GM12864 (cell line): ENCODE data around the gene OR10G6.

Source experiments
- DNase-seq: peaks from one replicate; pipeline ENCODE4 v3.0.0-alpha.2; 2011; ENCODE audit warnings: low read depth
- H3K4me3 ChIP-seq: 2 replicates; pipeline ENCODE4 v1.5.1; 2011; ENCODE audit warnings: mild to moderate bottlenecking, low read depth, low read length, control low read depth
- TF ChIP-seq, protein P1 (sequence below): IDR thresholded peaks from 2 replicates; pipeline ENCODE4 v1.5.1; 2011; ENCODE audit warnings: low read depth, mild to moderate bottlenecking, moderate library complexity, low read length, control low read depth, inconsistent platforms; ENCODE audit errors: missing control alignments

The OR10G6 gene

GRCh38 chr11:123979311-123979710 lies 15.7 kb downstream of the OR10G6 start:
- TF ChIP-seq, protein P1, sequence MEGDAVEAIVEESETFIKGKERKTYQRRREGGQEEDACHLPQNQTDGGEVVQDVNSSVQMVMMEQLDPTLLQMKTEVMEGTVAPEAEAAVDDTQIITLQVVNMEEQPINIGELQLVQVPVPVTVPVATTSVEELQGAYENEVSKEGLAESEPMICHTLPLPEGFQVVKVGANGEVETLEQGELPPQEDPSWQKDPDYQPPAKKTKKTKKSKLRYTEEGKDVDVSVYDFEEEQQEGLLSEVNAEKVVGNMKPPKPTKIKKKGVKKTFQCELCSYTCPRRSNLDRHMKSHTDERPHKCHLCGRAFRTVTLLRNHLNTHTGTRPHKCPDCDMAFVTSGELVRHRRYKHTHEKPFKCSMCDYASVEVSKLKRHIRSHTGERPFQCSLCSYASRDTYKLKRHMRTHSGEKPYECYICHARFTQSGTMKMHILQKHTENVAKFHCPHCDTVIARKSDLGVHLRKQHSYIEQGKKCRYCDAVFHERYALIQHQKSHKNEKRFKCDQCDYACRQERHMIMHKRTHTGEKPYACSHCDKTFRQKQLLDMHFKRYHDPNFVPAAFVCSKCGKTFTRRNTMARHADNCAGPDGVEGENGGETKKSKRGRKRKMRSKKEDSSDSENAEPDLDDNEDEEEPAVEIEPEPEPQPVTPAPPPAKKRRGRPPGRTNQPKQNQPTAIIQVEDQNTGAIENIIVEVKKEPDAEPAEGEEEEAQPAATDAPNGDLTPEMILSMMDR, result no peak
- no peak for DNase-seq
- H3K4me3 ChIP-seq, result no peak overlapping the region

- DNase-seq, result no peak
These were observed 17.1 kb downstream of the OR10G6 start, which contains the start of gene OR10S1 for GRCh38 chr11:123977731-123978347. OR10S1 (minus strand) TSS chr11:123977781; CDS start chr11:123977664, 117 bp downstream.

GRCh38 chr11:123976770-123977560 lies 18.0 kb downstream of the OR10G6 start:
- DNase-seq, result no peak
- H3K4me3 ChIP-seq, result no peak overlapping the region
- TF ChIP-seq, protein P1, result no peak

More at GRCh38 chr11:123977731-123978347, 17.1 kb downstream of the OR10G6 start, which contains the start of gene OR10S1:
- TF ChIP-seq, protein P1, result no peak
- H3K4me3 ChIP-seq, result no peak within 1 kb of the TSS

GRCh38 chr11:123973816-123974215 lies 21.1 kb downstream of the OR10G6 start:
- DNase-seq, result no peak
- TF ChIP-seq, protein P1, result no peak
- no peak overlapping the region for H3K4me3 ChIP-seq

DNA sequence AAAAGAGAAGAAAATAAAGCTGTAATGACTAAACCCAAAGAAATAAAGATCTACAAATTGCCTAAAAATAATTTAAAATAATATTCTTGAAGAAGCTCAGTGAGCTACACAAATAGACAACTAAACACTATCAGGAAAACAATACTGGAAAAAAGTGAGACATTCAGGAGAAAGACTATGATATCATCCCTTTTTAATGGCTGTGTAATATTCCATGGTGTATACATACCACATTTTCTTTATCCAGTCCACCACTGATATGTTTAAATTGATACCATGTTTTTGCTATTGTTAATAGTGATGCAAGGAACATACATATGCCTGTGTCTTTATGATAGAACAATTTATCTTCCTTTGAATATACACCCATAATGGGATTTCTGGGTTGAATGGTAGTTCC lies 38.2 kb downstream of the OR10G6 start:
- DNase-seq, result no peak
- TF ChIP-seq, protein P1, result no peak
- no peak overlapping the region for H3K4me3 ChIP-seq

- TF ChIP-seq, protein P1, result no peak
- DNase-seq, result no peak
- no peak overlapping the region for H3K4me3 ChIP-seq
These were observed 49.8 kb downstream of the OR10G6 start for GRCh38 chr11:123945132-123945531.
